CD4-positive, CD25-positive, alpha-beta regulatory T cell (primary cell): ENCODE results near the gene ZNF467. TPM values are rescaled to one million over a fixed set of nuclear protein-coding genes. Genes with fewer than 3 reads are reported as not detected.

ENCODE experiments used
- ATAC-seq, 2 donors: fragments of 150-1000 bp; cut with Tn5 transposase; one replicate each; pipeline ENCODE4 v1.10.0; 2021; ENCODE audit warnings: low read depth in 2 of 2, moderate number of reproducible peaks in 2 of 2, moderate library complexity in 1 of 2
- DNase-seq, 3 donors: peaks; one replicate each; pipeline versions ENCODE4 v3.0.0 to v3.0.0-alpha.2; 2012 to 2022; ENCODE audit warnings: mixed read lengths in 1 of 3
- H3K27ac ChIP-seq: one replicate; pipeline ENCODE4 v1.7.0; 2013; ENCODE audit warnings: mild to moderate bottlenecking, low read length; ENCODE audit not compliant: insufficient read depth, poor library complexity, severe bottlenecking
- H3K27me3 ChIP-seq: one replicate; pipeline ENCODE4 v1.7.0; 2013; ENCODE audit warnings: low read length; ENCODE audit not compliant: control insufficient read depth, insufficient read depth
- H3K36me3 ChIP-seq: one replicate; pipeline ENCODE4 v1.7.0; 2013; ENCODE audit warnings: mild to moderate bottlenecking, low read length, moderate library complexity; ENCODE audit not compliant: control insufficient read depth, insufficient read depth
- H3K4me1 ChIP-seq: 2 replicates; pipeline ENCODE4 v1.7.0; 2013; ENCODE audit warnings: mild to moderate bottlenecking, low read length; ENCODE audit not compliant: insufficient read depth, control insufficient read depth, poor library complexity, severe bottlenecking
- H3K4me3 ChIP-seq: one replicate; pipeline ENCODE4 v1.7.0; 2013; ENCODE audit warnings: low read depth, mild to moderate bottlenecking, low read length, moderate library complexity
- H3K9me3 ChIP-seq, 2 experiments: 1 replicate in 1 of 2; 2 replicates in 1 of 2; pipeline ENCODE4 v1.7.0; 2013; ENCODE audit warnings: low read length in 2 of 2, mild to moderate bottlenecking in 1 of 2, moderate library complexity in 1 of 2; ENCODE audit not compliant: control insufficient read depth in 2 of 2
- H3K27ac Mint-ChIP-seq, 3 donors: one replicate each; pipeline ENCODE4 v1.8.0; 2020 to 2022; ENCODE audit warnings: mild to moderate bottlenecking in 3 of 3, mixed read lengths in 3 of 3, moderate library complexity in 2 of 3
- H3K27me3 Mint-ChIP-seq: one replicate; pipeline ENCODE4 v1.8.0; 2022; ENCODE audit warnings: mild to moderate bottlenecking, mixed read lengths
- H3K36me3 Mint-ChIP-seq: one replicate; pipeline ENCODE4 v1.8.0; 2020; ENCODE audit warnings: mixed read lengths
- H3K4me1 Mint-ChIP-seq, 4 donors: one replicate each; pipeline ENCODE4 v1.8.0; 2020 to 2022; ENCODE audit warnings: mixed read lengths in 4 of 4, mild to moderate bottlenecking in 1 of 4
- H3K4me3 Mint-ChIP-seq, 4 donors: one replicate each; pipeline ENCODE4 v1.8.0; 2020 to 2022; ENCODE audit warnings: mild to moderate bottlenecking in 4 of 4, mixed read lengths in 4 of 4, moderate library complexity in 3 of 4
- H3K9me3 Mint-ChIP-seq, 7 donors: one replicate each; pipeline ENCODE4 v1.8.0; 2020 to 2022; ENCODE audit warnings: mixed read lengths in 7 of 7, mild to moderate bottlenecking in 3 of 7, moderate library complexity in 2 of 7
- polyA plus RNA-seq, 4 donors: library from polyadenylated mRNA; unstranded; fragments of 300-500 nt; fragmentation: Illumina TruSeq; gene quantifications; one replicate each; pipeline ENCODE4 v1.2.3, GENCODE V29; 2021
- total RNA-seq: library from RNA; stranded (reverse); gene quantifications from one replicate; pipeline ENCODE4 v1.2.3, GENCODE V29; 2022

ZNF467 gene
- total and polyA plus RNA-seq, 5 donors from 2014 or later = 0.76 to 2.3 (median 1.1) TPM

DNA sequence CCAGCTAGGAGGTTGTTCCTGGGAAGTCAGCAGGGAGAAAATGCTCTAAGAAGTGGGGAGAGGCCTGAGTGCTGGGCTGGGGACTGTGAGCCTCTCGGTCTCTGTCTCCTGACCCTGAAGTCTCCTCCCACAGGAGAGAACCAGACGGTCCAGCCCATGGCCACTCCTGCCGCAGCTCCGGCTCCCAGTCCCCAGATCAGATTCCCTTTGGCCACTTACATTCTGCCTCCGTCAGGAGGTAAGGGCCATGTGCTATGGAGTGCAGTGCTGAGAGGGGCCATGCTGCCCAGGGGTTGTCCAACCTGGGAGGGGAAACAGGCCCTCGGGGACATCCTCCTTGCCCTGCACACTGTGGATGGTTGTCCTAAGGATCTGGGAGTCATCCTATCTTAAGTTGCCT lies 21.3 kb upstream of the ZNF467 start:
- H3K27me3 Mint-ChIP-seq = peaks cover 10% of the 10 kb centered on the region
- peaks cover 3% of the 10 kb centered on the region for H3K4me1 ChIP-seq
- H3K4me3 Mint-ChIP-seq = no peak overlapping the region
- no peaks in the 10 kb centered on the region for H3K36me3 ChIP-seq
- DNase-seq = no peak
- peaks cover 0 to 2% (median under 1%) of the 10 kb centered on the region in 4 donors for H3K4me1 Mint-ChIP-seq
- no peak overlapping the region for H3K27ac Mint-ChIP-seq
- no peak for ATAC-seq
- H3K4me3 ChIP-seq = no peak overlapping the region
- no peaks in the 10 kb centered on the region for H3K27me3 ChIP-seq
- no peak overlapping the region for H3K27ac ChIP-seq
- no peaks in the 10 kb centered on the region for H3K9me3 ChIP-seq
- H3K36me3 Mint-ChIP-seq = no peaks in the 10 kb centered on the region
- peaks cover 0 to 1% (median 0%) of the 10 kb centered on the region in 7 donors for H3K9me3 Mint-ChIP-seq

DNA sequence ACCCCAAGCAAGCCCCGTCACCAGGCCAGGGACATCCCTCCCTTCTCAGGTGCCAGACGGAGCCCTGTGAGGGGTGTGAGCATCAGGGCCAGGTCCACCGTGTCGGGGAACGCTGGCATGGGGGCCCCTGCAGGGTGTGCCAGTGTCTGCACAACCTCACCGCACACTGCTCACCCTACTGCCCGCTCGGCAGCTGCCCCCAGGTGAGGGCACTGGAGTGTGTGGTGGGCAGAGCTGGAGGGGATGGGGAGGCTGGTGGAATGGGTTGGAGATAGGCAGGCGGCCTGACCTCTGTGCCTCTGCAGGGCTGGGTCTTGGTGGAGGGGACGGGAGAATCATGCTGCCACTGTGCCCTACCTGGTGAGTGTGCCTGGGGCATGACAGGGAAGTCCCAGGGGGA lies 19.9 kb upstream of the ZNF467 start:
- ATAC-seq (no peak), DNase-seq (no peak)
- Histone ChIP-seq H3K4me1 (peaks cover 3% of the 10 kb centered on the region), H3K27ac (no peak overlapping the region), H3K4me3 (no peak overlapping the region), H3K9me3 (no peaks in the 10 kb centered on the region), H3K27me3 (no peaks in the 10 kb centered on the region), H3K36me3 (no peaks in the 10 kb centered on the region)
- no peaks in the 10 kb centered on the region for H3K36me3 Mint-ChIP-seq
- H3K9me3 Mint-ChIP-seq = peaks cover 0 to 1% (median 0%) of the 10 kb centered on the region in 7 donors
- H3K27me3 Mint-ChIP-seq = peaks cover 10% of the 10 kb centered on the region
- no peak overlapping the region for H3K4me3 Mint-ChIP-seq
- no peak overlapping the region for H3K27ac Mint-ChIP-seq
- peaks cover 0 to 5% (median under 1%) of the 10 kb centered on the region in 4 donors for H3K4me1 Mint-ChIP-seq

DNA sequence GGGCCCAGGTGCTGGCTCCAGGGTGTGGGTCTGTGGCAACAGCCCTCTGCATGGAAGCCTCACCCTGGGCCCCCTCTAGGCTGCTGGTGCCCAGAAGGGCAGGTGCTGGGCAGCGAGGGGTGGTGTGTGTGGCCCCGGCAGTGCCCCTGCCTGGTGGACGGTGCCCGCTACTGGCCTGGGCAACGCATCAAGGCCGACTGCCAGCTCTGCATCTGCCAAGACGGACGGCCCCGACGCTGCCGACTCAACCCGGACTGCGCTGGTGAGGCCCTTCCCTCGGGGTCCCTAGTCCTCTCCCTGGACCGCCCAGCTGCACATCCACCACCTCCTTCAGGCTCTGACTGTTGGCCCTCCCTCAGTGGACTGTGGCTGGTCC lies 18.8 kb upstream of the ZNF467 start:
- Histone ChIP-seq H3K36me3 (no peaks in the 10 kb centered on the region), H3K9me3 (no peaks in the 10 kb centered on the region), H3K4me3 (no peak overlapping the region), H3K4me1 (peaks cover 3% of the 10 kb centered on the region), H3K27ac (no peak overlapping the region), H3K27me3 (no peaks in the 10 kb centered on the region)
- Mint-ChIP-seq H3K27me3 (peaks cover 6% of the 10 kb centered on the region), H3K27ac (no peak overlapping the region), H3K4me3 (no peak overlapping the region), H3K9me3 (peaks cover 0 to 1% (median 0%) of the 10 kb centered on the region in 7 donors), H3K4me1 (peaks cover 0 to 8% (median under 1%) of the 10 kb centered on the region in 4 donors), H3K36me3 (no peaks in the 10 kb centered on the region)
- DNase-seq (no peak), ATAC-seq (no peak)

DNA sequence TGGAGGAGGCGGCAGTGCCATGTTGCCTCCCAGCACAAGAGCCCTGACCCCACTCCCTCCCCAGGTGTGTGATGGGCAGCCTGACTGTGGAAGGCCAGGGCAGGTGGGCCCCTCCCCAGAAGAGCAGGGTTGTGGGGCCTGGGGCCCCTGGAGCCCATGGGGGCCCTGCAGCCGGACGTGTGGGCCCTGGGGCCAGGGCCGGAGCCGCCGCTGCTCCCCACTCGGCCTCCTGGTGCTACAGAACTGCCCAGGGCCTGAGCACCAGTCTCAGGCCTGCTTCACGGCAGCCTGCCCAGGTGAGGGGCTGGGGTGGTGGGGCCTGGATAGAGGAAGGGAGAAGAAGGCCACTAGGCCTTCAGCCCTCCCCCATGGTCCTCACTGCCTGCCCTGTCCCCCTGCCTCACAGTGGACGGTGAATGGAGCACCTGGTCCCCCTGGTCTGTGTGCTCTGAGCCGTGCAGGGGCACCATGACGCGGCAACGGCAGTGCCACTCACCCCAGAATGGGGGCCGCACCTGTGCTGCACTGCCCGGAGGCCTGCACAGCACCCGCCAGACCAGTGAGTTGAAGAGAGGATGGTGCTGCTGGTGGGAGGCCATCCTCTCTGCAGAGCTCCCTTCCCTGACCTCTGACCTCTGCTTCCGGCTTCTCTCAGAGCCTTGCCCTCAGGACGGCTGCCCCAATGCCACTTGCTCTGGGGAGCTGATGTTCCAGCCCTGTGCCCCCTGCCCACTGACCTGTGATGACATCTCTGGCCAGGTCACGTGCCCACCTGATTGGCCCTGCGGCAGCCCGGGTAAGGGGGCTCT lies 18.2 kb upstream of the ZNF467 start:
- H3K36me3 Mint-ChIP-seq = no peaks in the 10 kb centered on the region
- Histone ChIP-seq H3K36me3 (no peaks in the 10 kb centered on the region), H3K9me3 (no peaks in the 10 kb centered on the region), H3K4me1 (peaks cover 3% of the 10 kb centered on the region), H3K4me3 (no peak overlapping the region), H3K27me3 (no peaks in the 10 kb centered on the region), H3K27ac (no peak overlapping the region)
- peaks cover 0 to 1% (median 0%) of the 10 kb centered on the region in 7 donors for H3K9me3 Mint-ChIP-seq
- DNase-seq = no peak
- H3K4me1 Mint-ChIP-seq = peaks cover 0 to 8% (median under 1%) of the 10 kb centered on the region in 4 donors
- no peak overlapping the region for H3K27ac Mint-ChIP-seq
- H3K27me3 Mint-ChIP-seq = peaks cover 4% of the 10 kb centered on the region
- ATAC-seq = no peak
- no peak overlapping the region for H3K4me3 Mint-ChIP-seq

DNA sequence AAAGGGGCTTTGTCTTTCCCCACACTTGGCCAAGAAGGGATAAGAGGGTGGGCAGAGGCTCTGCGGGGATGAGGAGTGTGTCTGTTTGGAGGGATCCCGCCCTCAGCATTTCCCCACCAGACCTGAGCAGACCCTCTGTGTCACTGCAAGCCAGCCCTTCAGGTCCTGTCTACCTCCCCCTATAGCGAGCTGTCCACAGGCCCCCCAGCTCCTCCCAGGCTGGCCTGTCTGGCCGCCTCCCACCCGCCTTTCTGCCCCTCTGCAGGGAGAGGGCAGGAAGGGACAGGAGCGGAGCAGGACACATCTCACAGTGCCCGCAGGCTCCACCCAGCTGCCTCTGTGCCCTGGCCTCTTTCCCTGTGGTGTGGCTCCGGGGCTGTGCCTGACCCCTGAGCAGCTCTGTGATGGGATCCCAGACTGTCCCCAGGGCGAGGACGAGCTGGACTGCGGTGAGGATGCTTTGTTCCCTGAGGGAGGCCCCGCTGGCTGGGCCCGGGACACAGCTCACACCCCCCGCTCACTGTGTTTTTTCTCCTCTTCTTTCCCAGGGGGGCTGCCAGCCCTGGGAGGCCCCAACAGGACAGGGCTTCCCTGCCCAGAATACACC lies 17.5 kb upstream of the ZNF467 start:
- no peak overlapping the region for H3K27ac Mint-ChIP-seq
- ATAC-seq (no peak), DNase-seq (no peak)
- H3K9me3 Mint-ChIP-seq = peaks cover 0 to 1% (median 0%) of the 10 kb centered on the region in 7 donors
- H3K4me1 Mint-ChIP-seq = peaks cover 0 to 8% (median under 1%) of the 10 kb centered on the region in 4 donors
- H3K27me3 Mint-ChIP-seq = peaks cover 4% of the 10 kb centered on the region
- peaks cover 3% of the 10 kb centered on the region for H3K4me1 ChIP-seq
- H3K36me3 Mint-ChIP-seq = no peaks in the 10 kb centered on the region
- no peak overlapping the region for H3K4me3 Mint-ChIP-seq
- H3K9me3 ChIP-seq = no peaks in the 10 kb centered on the region
- H3K36me3 ChIP-seq = no peaks in the 10 kb centered on the region
- no peaks in the 10 kb centered on the region for H3K27me3 ChIP-seq
- H3K4me3 ChIP-seq = no peak overlapping the region
- H3K27ac ChIP-seq = no peak overlapping the region

DNA sequence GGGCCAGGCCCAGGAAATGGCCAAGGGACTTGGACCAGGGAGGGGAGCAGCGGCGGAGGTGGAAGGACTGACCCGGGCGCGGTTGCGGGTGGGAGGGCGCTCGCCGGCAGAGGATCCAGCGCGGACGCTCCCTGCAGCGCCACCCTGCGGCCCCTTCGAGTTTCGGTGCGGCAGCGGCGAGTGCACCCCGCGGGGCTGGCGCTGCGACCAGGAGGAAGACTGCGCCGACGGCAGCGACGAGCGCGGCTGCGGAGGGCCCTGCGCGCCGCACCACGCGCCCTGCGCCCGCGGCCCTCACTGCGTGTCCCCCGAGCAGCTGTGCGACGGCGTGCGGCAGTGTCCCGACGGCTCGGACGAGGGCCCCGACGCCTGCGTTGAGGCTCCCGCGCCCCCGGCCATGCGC lies 16.8 kb upstream of the ZNF467 start:
- peaks cover 0 to 1% (median 0%) of the 10 kb centered on the region in 7 donors for H3K9me3 Mint-ChIP-seq
- peaks cover 0 to 8% (median under 1%) of the 10 kb centered on the region in 4 donors for H3K4me1 Mint-ChIP-seq
- H3K27ac Mint-ChIP-seq = no peak overlapping the region
- H3K9me3 ChIP-seq = no peaks in the 10 kb centered on the region
- peaks cover 4% of the 10 kb centered on the region for H3K27me3 Mint-ChIP-seq
- no peaks in the 10 kb centered on the region for H3K36me3 ChIP-seq
- no peaks in the 10 kb centered on the region for H3K27me3 ChIP-seq
- DNase-seq = peak in 2 of 3 donors; percentile 13 to 26
- H3K4me3 ChIP-seq = no peak overlapping the region
- ATAC-seq = no peak
- H3K4me1 ChIP-seq = peaks cover 3% of the 10 kb centered on the region
- no peaks in the 10 kb centered on the region for H3K36me3 Mint-ChIP-seq
- H3K4me3 Mint-ChIP-seq = no peak overlapping the region
- no peak overlapping the region for H3K27ac ChIP-seq

DNA sequence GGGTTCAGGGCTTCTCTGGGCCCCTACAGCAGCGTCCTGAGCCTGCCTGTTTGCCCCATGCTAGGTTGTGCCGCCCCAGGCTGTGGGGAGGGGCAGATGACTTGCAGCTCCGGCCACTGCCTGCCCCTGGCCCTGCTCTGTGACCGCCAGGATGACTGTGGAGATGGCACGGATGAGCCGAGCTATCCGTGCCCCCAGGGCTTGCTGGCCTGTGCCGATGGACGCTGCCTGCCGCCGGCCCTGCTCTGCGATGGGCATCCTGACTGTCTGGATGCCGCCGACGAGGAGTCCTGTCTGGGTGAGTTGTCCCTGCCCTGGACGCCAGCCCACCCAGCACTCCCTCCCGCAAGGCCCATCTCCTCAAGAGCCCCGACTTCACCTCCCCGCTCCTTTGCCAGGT lies 15.7 kb upstream of the ZNF467 start:
- DNase-seq (no peak), ATAC-seq (no peak)
- Mint-ChIP-seq H3K27ac (no peak overlapping the region), H3K9me3 (peaks cover 0 to 1% (median 0%) of the 10 kb centered on the region in 7 donors), H3K4me1 (peaks cover 0 to 8% (median under 1%) of the 10 kb centered on the region in 4 donors), H3K36me3 (no peaks in the 10 kb centered on the region), H3K27me3 (peaks cover 4% of the 10 kb centered on the region), H3K4me3 (no peak overlapping the region)
- Histone ChIP-seq H3K27me3 (no peaks in the 10 kb centered on the region), H3K4me3 (no peak overlapping the region), H3K9me3 (no peaks in the 10 kb centered on the region), H3K27ac (no peak overlapping the region), H3K36me3 (no peaks in the 10 kb centered on the region), H3K4me1 (peaks cover 3% of the 10 kb centered on the region)
